Measurements from ENCODE around the gene ALDH3A2.

DNA sequence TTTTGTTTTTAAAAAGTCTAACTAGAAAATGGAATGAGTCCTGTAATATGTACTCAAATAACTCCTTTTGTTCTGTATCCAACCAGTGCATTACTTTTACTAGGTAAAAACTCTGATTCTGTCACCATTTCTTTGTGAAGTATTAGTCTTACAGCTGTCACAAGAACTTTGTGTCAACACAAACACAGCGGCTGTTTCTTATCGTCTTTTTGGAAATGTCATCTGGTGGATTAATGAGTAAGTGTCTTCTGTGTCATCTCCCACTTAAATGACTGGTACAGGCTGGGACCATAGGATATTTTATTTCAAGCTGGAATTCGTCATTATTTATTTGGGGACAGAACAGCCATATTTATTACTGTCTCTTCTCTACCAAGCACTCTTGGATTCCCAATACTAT, 19.1 kb upstream of the ALDH3A2 start:
- TF ChIP-seq POLR2A (IDR thresholded peaks at IDR 0.05; ENCODE audit: low read length), result no peak
- TF ChIP-seq GATA1 (IDR thresholded peaks at IDR 0.05; ENCODE audit: low read depth, low read length), result no peak
